ENCODE measurements around the gene GALR3.

GALR3 gene

GRCh38 chr22:37842015-37842793 is 19.0 kb downstream of the GALR3 start:
- WGBS (ENCODE audit: extremely low coverage, insufficient coverage, low lambda C conversion rate) = no CpG with 5 or more reads among the region's 10 CpGs
- peaks cover 2% of the 10 kb centered on the region for H3K79me2 ChIP-seq (ENCODE audit: control insufficient read depth, insufficient read depth, low read length)

GRCh38 chr22:37843741-37844089 is 20.5 kb downstream of the GALR3 start:
- no CpG with 5 or more reads among the region's 46 CpGs for WGBS (ENCODE audit: extremely low coverage, insufficient coverage, low lambda C conversion rate)
- Histone ChIP-seq H3K56ac (ENCODE audit: low read length) (peak overlapping the region; percentile 95), H3K27ac (ENCODE audit: low read depth, low read length) (peak overlapping the region; percentile 82), H3K23ac (ENCODE audit: low read length) (no peak overlapping the region), H3K9ac (ENCODE audit: low read length) (peak overlapping the region; percentile 87), H2BK120ac (ENCODE audit: low read depth, low read length) (no peak overlapping the region), H3K4me2 (ENCODE audit: low read length) (peak overlapping the region; percentile 96), H3K36me3 (ENCODE audit: control insufficient read depth, insufficient read depth, low read length) (no peaks in the 10 kb centered on the region), H3K4me3 (ENCODE audit: low read length) (peak overlapping the region; percentile 80), H3K4me1 (ENCODE audit: control insufficient read depth, low read depth, low read length) (no peaks in the 10 kb centered on the region), H3K4ac (ENCODE audit: low read depth, low read length) (no peak overlapping the region), H4K5ac (ENCODE audit: low read length) (no peak overlapping the region), H2BK15ac (replicated peaks; ENCODE audit: low read depth) (no peak overlapping the region), H3K27me3 (ENCODE audit: insufficient read depth, low read length, poor library complexity) (no peaks in the 10 kb centered on the region), H3K18ac (ENCODE audit: low read length) (peak overlapping the region; percentile 5), H2BK5ac (ENCODE audit: low read length) (no peak overlapping the region), H3K79me1 (ENCODE audit: low read length) (peaks cover 9% of the 10 kb centered on the region), H3K79me2 (ENCODE audit: control insufficient read depth, insufficient read depth, low read length) (peaks cover 2% of the 10 kb centered on the region), H2AK5ac (ENCODE audit: low read length) (no peak overlapping the region), H4K8ac (ENCODE audit: low read depth, low read length) (no peak overlapping the region)
- DNase-seq = no peak

More at GRCh38 chr22:37842015-37842793, 19.0 kb downstream of the GALR3 start:
- H3K9ac ChIP-seq (ENCODE audit: low read length) = no peak overlapping the region
- no peak overlapping the region for H3K27ac ChIP-seq (ENCODE audit: low read depth, low read length)
- no peak overlapping the region for H3K23ac ChIP-seq (ENCODE audit: low read length)
- no peak overlapping the region for H2BK15ac ChIP-seq (replicated peaks; ENCODE audit: low read depth)
- no peak for DNase-seq
- no peak overlapping the region for H3K56ac ChIP-seq (ENCODE audit: low read length)
- no peak overlapping the region for H4K8ac ChIP-seq (ENCODE audit: low read depth, low read length)
- no peaks in the 10 kb centered on the region for H3K36me3 ChIP-seq (ENCODE audit: control insufficient read depth, insufficient read depth, low read length)
- H3K4ac ChIP-seq (ENCODE audit: low read depth, low read length) = no peak overlapping the region
- H3K4me1 ChIP-seq (ENCODE audit: control insufficient read depth, low read depth, low read length) = no peaks in the 10 kb centered on the region
- H2BK120ac ChIP-seq (ENCODE audit: low read depth, low read length) = no peak overlapping the region
- H3K4me3 ChIP-seq (ENCODE audit: low read length) = no peak overlapping the region
- H2AK5ac ChIP-seq (ENCODE audit: low read length) = no peak overlapping the region
- H3K27me3 ChIP-seq (ENCODE audit: insufficient read depth, low read length, poor library complexity) = no peaks in the 10 kb centered on the region
- H4K5ac ChIP-seq (ENCODE audit: low read length) = no peak overlapping the region
- no peak overlapping the region for H2BK5ac ChIP-seq (ENCODE audit: low read length)
- no peak overlapping the region for H3K18ac ChIP-seq (ENCODE audit: low read length)
- H3K79me1 ChIP-seq (ENCODE audit: low read length) = peaks cover 7% of the 10 kb centered on the region
- no peak overlapping the region for H3K4me2 ChIP-seq (ENCODE audit: low read length)

- Histone ChIP-seq H3K4ac (ENCODE audit: low read depth, low read length) (no peak overlapping the region), H3K56ac (ENCODE audit: low read length) (no peak overlapping the region), H3K4me2 (ENCODE audit: low read length) (no peak overlapping the region), H3K79me2 (ENCODE audit: control insufficient read depth, insufficient read depth, low read length) (peaks cover 8% of the 10 kb centered on the region), H3K9ac (ENCODE audit: low read length) (no peak overlapping the region), H4K8ac (ENCODE audit: low read depth, low read length) (no peak overlapping the region), H3K4me3 (ENCODE audit: low read length) (no peak overlapping the region), H3K36me3 (ENCODE audit: control insufficient read depth, insufficient read depth, low read length) (no peaks in the 10 kb centered on the region), H2AK5ac (ENCODE audit: low read length) (no peak overlapping the region), H2BK15ac (replicated peaks; ENCODE audit: low read depth) (no peak overlapping the region), H3K79me1 (ENCODE audit: low read length) (peaks cover 14% of the 10 kb centered on the region), H3K4me1 (ENCODE audit: control insufficient read depth, low read depth, low read length) (no peaks in the 10 kb centered on the region), H3K23ac (ENCODE audit: low read length) (no peak overlapping the region), H2BK120ac (ENCODE audit: low read depth, low read length) (no peak overlapping the region), H3K27me3 (ENCODE audit: insufficient read depth, low read length, poor library complexity) (no peaks in the 10 kb centered on the region), H3K27ac (ENCODE audit: low read depth, low read length) (no peak overlapping the region), H3K18ac (ENCODE audit: low read length) (no peak overlapping the region), H4K5ac (ENCODE audit: low read length) (no peak overlapping the region), H2BK5ac (ENCODE audit: low read length) (no peak overlapping the region)
- no peak for DNase-seq
- no CpG with 5 or more reads among the region's 6 CpGs for WGBS (ENCODE audit: extremely low coverage, insufficient coverage, low lambda C conversion rate)
Observed at GRCh38 chr22:37844904-37845329, 21.7 kb downstream of the GALR3 start.

- Histone ChIP-seq H3K4me2 (ENCODE audit: low read length) (no peak overlapping the region), H3K9ac (ENCODE audit: low read length) (no peak overlapping the region), H3K79me2 (ENCODE audit: control insufficient read depth, insufficient read depth, low read length) (peaks cover 22% of the 10 kb centered on the region), H3K79me1 (ENCODE audit: low read length) (peaks cover 20% of the 10 kb centered on the region), H3K4me1 (ENCODE audit: control insufficient read depth, low read depth, low read length) (no peaks in the 10 kb centered on the region), H3K4me3 (ENCODE audit: low read length) (no peak overlapping the region), H4K5ac (ENCODE audit: low read length) (no peak overlapping the region), H4K8ac (ENCODE audit: low read depth, low read length) (no peak overlapping the region), H3K56ac (ENCODE audit: low read length) (no peak overlapping the region), H3K36me3 (ENCODE audit: control insufficient read depth, insufficient read depth, low read length) (peaks cover 3% of the 10 kb centered on the region), H2BK15ac (replicated peaks; ENCODE audit: low read depth) (no peak overlapping the region), H3K27me3 (ENCODE audit: insufficient read depth, low read length, poor library complexity) (no peaks in the 10 kb centered on the region), H3K4ac (ENCODE audit: low read depth, low read length) (no peak overlapping the region), H3K23ac (ENCODE audit: low read length) (no peak overlapping the region), H3K27ac (ENCODE audit: low read depth, low read length) (no peak overlapping the region), H2BK5ac (ENCODE audit: low read length) (no peak overlapping the region), H3K18ac (ENCODE audit: low read length) (no peak overlapping the region), H2AK5ac (ENCODE audit: low read length) (no peak overlapping the region), H2BK120ac (ENCODE audit: low read depth, low read length) (no peak overlapping the region)
- no CpG with 5 or more reads among the region's 2 CpGs for WGBS (ENCODE audit: extremely low coverage, insufficient coverage, low lambda C conversion rate)
- no peak for DNase-seq
Observed at GRCh38 chr22:37846433-37846832, 23.3 kb downstream of the GALR3 start.

- peaks cover 29% of the 10 kb centered on the region for H3K79me2 ChIP-seq (ENCODE audit: control insufficient read depth, insufficient read depth, low read length)
- H3K9ac ChIP-seq (ENCODE audit: low read length) = peak overlapping the region; percentile 85
- H2BK15ac ChIP-seq (replicated peaks; ENCODE audit: low read depth) = no peak overlapping the region
- H3K4me1 ChIP-seq (ENCODE audit: control insufficient read depth, low read depth, low read length) = no peaks in the 10 kb centered on the region
- H3K27ac ChIP-seq (ENCODE audit: low read depth, low read length) = peak overlapping the region; percentile 46
- H2BK120ac ChIP-seq (ENCODE audit: low read depth, low read length) = no peak overlapping the region
- H4K5ac ChIP-seq (ENCODE audit: low read length) = no peak overlapping the region
- peak overlapping the region; percentile 75 for H3K4ac ChIP-seq (ENCODE audit: low read depth, low read length)
- peaks cover 23% of the 10 kb centered on the region for H3K79me1 ChIP-seq (ENCODE audit: low read length)
- peaks cover 10% of the 10 kb centered on the region for H3K36me3 ChIP-seq (ENCODE audit: control insufficient read depth, insufficient read depth, low read length)
- H3K4me2 ChIP-seq (ENCODE audit: low read length) = peak overlapping the region; percentile 6
- H3K23ac ChIP-seq (ENCODE audit: low read length) = no peak overlapping the region
- peak overlapping the region; percentile 11 for H3K4me3 ChIP-seq (ENCODE audit: low read length)
- H2BK5ac ChIP-seq (ENCODE audit: low read length) = no peak overlapping the region
- H3K56ac ChIP-seq (ENCODE audit: low read length) = peak overlapping the region; percentile 54
- no peaks in the 10 kb centered on the region for H3K27me3 ChIP-seq (ENCODE audit: insufficient read depth, low read length, poor library complexity)
- H2AK5ac ChIP-seq (ENCODE audit: low read length) = no peak overlapping the region
- H4K8ac ChIP-seq (ENCODE audit: low read depth, low read length) = no peak overlapping the region
- H3K18ac ChIP-seq (ENCODE audit: low read length) = no peak overlapping the region
- no CpG with 5 or more reads among the region's 27 CpGs for WGBS (ENCODE audit: extremely low coverage, insufficient coverage, low lambda C conversion rate)
- DNase-seq = peak; percentile 47
Observed at GRCh38 chr22:37848587-37849088, 25.5 kb downstream of the GALR3 start.
